Sigmoid colon (tissue), 4 donors: ENCODE measurements around the gene VEGFA.

Source experiments
- EP300 ChIP-seq, 4 donors: sonication (generic); formaldehyde crosslinking; IDR thresholded peaks; one replicate each; pipeline ENCODE4 v1.6.1; 2017; ENCODE audit warnings: antibody characterized with exemption in 4 of 4
- POLR2A ChIP-seq, 2 donors: fragments of 450-650 bp; IDR thresholded peaks; one replicate each; pipeline ENCODE4 v1.6.1; 2016; ENCODE audit warnings: antibody characterized with exemption in 2 of 2, mild to moderate bottlenecking in 2 of 2, moderate library complexity in 2 of 2
- POLR2AphosphoS5 ChIP-seq, 4 donors: sonication (generic); formaldehyde crosslinking; IDR thresholded peaks; one replicate each; pipeline ENCODE4 v1.6.1; 2017; ENCODE audit warnings: antibody characterized with exemption in 4 of 4
- TF ChIP-seq, protein P1 (sequence below), 4 experiments: fragments of 450-650 bp in 3 of 4; fragments of 200-600 bp in 1 of 4; IDR thresholded peaks; one replicate each; pipeline ENCODE4 v1.5.1; 2016 to 2019; ENCODE audit warnings: antibody characterized with exemption in 4 of 4, mild to moderate bottlenecking in 3 of 4, moderate library complexity in 2 of 4

DNA sequence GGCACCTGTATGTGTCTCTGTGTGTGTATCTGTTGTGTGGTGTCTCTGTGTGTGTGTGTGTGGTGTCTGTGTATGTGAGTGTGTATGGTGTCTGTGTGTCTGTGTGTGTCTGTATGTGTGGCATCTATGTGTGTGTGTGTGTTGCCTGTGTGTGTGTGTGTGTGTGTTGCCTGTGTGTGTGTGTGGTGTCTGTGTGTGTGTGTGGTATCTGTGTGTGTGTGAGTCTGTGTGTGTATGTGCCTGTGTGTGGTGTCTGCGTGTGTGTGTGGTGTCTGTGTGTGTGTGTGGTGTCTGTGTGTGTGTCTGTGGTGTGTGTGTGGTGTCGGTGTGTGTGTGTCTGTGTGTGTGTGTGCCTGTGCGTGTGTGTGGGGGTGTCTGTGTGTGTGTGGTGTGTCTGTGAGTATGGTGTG, 31.7 kb upstream of the VEGFA start:
- TF ChIP-seq, protein P1, sequence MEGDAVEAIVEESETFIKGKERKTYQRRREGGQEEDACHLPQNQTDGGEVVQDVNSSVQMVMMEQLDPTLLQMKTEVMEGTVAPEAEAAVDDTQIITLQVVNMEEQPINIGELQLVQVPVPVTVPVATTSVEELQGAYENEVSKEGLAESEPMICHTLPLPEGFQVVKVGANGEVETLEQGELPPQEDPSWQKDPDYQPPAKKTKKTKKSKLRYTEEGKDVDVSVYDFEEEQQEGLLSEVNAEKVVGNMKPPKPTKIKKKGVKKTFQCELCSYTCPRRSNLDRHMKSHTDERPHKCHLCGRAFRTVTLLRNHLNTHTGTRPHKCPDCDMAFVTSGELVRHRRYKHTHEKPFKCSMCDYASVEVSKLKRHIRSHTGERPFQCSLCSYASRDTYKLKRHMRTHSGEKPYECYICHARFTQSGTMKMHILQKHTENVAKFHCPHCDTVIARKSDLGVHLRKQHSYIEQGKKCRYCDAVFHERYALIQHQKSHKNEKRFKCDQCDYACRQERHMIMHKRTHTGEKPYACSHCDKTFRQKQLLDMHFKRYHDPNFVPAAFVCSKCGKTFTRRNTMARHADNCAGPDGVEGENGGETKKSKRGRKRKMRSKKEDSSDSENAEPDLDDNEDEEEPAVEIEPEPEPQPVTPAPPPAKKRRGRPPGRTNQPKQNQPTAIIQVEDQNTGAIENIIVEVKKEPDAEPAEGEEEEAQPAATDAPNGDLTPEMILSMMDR (IDR thresholded peaks at IDR 0.05): no peak
- TF ChIP-seq POLR2AphosphoS5 (IDR thresholded peaks at IDR 0.05): no peak
- no peak for TF ChIP-seq POLR2A (IDR thresholded peaks at IDR 0.05)
- no peak for TF ChIP-seq EP300 (IDR thresholded peaks at IDR 0.05)
